ENCODE measurements around the gene PCDHGC3.

Gene PCDHGC3

GRCh38 chr5:141490771-141491170 is 15.0 kb downstream of the PCDHGC3 start:
- no peak overlapping the region for H3K27ac ChIP-seq (ENCODE audit: low read length)
- H3K79me2 ChIP-seq (ENCODE audit: insufficient read depth, low read length) = no peaks in the 10 kb centered on the region
- no peaks in the 10 kb centered on the region for H3K9me3 ChIP-seq (ENCODE audit: insufficient read depth, low read length, severe bottlenecking)
- DNase-seq (no peak), ATAC-seq (ENCODE audit: insufficient read depth, low read depth) (no peak)
- TF ChIP-seq, protein P1, sequence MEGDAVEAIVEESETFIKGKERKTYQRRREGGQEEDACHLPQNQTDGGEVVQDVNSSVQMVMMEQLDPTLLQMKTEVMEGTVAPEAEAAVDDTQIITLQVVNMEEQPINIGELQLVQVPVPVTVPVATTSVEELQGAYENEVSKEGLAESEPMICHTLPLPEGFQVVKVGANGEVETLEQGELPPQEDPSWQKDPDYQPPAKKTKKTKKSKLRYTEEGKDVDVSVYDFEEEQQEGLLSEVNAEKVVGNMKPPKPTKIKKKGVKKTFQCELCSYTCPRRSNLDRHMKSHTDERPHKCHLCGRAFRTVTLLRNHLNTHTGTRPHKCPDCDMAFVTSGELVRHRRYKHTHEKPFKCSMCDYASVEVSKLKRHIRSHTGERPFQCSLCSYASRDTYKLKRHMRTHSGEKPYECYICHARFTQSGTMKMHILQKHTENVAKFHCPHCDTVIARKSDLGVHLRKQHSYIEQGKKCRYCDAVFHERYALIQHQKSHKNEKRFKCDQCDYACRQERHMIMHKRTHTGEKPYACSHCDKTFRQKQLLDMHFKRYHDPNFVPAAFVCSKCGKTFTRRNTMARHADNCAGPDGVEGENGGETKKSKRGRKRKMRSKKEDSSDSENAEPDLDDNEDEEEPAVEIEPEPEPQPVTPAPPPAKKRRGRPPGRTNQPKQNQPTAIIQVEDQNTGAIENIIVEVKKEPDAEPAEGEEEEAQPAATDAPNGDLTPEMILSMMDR (IDR thresholded peaks at IDR 0.05; ENCODE audit: borderline replicate concordance, extremely low read depth, low read length, poor library complexity, severe bottlenecking) = no peak
- TF ChIP-seq EZH2 (IDR thresholded peaks at IDR 0.05; ENCODE audit: borderline replicate concordance, low read depth, low read length, severe bottlenecking) = no peak
- H3K36me3 ChIP-seq (ENCODE audit: insufficient read depth, low read length) = no peaks in the 10 kb centered on the region
- H3K4me3 ChIP-seq (ENCODE audit: low read depth in 1 of 2, low read length in 2 of 2) = no peak overlapping the region
- H3K9ac ChIP-seq (ENCODE audit: low read depth, low read length) = no peak overlapping the region
- no peak overlapping the region for H2AFZ ChIP-seq (ENCODE audit: low read depth, low read length)
- no peaks in the 10 kb centered on the region; the same call in 1 of the 2 replicates for H4K20me1 ChIP-seq (ENCODE audit: insufficient read depth, low read length)
- H3K4me1 ChIP-seq (ENCODE audit: insufficient read depth, low read length) = peaks cover 16% of the 10 kb centered on the region
- no peak overlapping the region for H3K4me2 ChIP-seq (ENCODE audit: insufficient read depth, low read length)
- no peaks in the 10 kb centered on the region for H3K27me3 ChIP-seq (ENCODE audit: insufficient read depth, low read length, poor library complexity)

GRCh38 chr5:141491323-141492167 is 15.8 kb downstream of the PCDHGC3 start:
- Histone ChIP-seq H3K4me3 (ENCODE audit: low read depth in 1 of 2, low read length in 2 of 2) (no peak overlapping the region), H3K4me1 (ENCODE audit: insufficient read depth, low read length) (peaks cover 23% of the 10 kb centered on the region), H3K27ac (ENCODE audit: low read length) (no peak overlapping the region), H3K9ac (ENCODE audit: low read depth, low read length) (no peak overlapping the region), H2AFZ (ENCODE audit: low read depth, low read length) (no peak overlapping the region), H4K20me1 (ENCODE audit: insufficient read depth, low read length) (no peaks in the 10 kb centered on the region; the same call in 1 of the 2 replicates), H3K27me3 (ENCODE audit: insufficient read depth, low read length, poor library complexity) (no peaks in the 10 kb centered on the region), H3K9me3 (ENCODE audit: insufficient read depth, low read length, severe bottlenecking) (no peaks in the 10 kb centered on the region), H3K4me2 (ENCODE audit: insufficient read depth, low read length) (no peak overlapping the region), H3K36me3 (ENCODE audit: insufficient read depth, low read length) (no peaks in the 10 kb centered on the region), H3K79me2 (ENCODE audit: insufficient read depth, low read length) (no peaks in the 10 kb centered on the region)
- TF ChIP-seq, protein P1 (IDR thresholded peaks at IDR 0.05; ENCODE audit: borderline replicate concordance, extremely low read depth, low read length, poor library complexity, severe bottlenecking) = no peak
- DNase-seq (no peak), ATAC-seq (ENCODE audit: insufficient read depth, low read depth) (no peak)

GRCh38 chr5:141492168-141492885 is 16.6 kb downstream of the PCDHGC3 start:
- no peak for TF ChIP-seq EZH2 (IDR thresholded peaks at IDR 0.05; ENCODE audit: borderline replicate concordance, low read depth, low read length, severe bottlenecking)
- TF ChIP-seq, protein P1 (IDR thresholded peaks at IDR 0.05; ENCODE audit: borderline replicate concordance, extremely low read depth, low read length, poor library complexity, severe bottlenecking) = no peak
- Histone ChIP-seq H3K4me2 (ENCODE audit: insufficient read depth, low read length) (no peak overlapping the region), H3K27me3 (ENCODE audit: insufficient read depth, low read length, poor library complexity) (no peaks in the 10 kb centered on the region), H3K9me3 (ENCODE audit: insufficient read depth, low read length, severe bottlenecking) (no peaks in the 10 kb centered on the region), H3K9ac (ENCODE audit: low read depth, low read length) (no peak overlapping the region), H3K4me3 (ENCODE audit: low read depth in 1 of 2, low read length in 2 of 2) (no peak overlapping the region), H3K27ac (ENCODE audit: low read length) (no peak overlapping the region), H3K79me2 (ENCODE audit: insufficient read depth, low read length) (no peaks in the 10 kb centered on the region), H3K4me1 (ENCODE audit: insufficient read depth, low read length) (peaks cover 29% of the 10 kb centered on the region), H3K36me3 (ENCODE audit: insufficient read depth, low read length) (no peaks in the 10 kb centered on the region), H2AFZ (ENCODE audit: low read depth, low read length) (no peak overlapping the region), H4K20me1 (ENCODE audit: insufficient read depth, low read length) (no peaks in the 10 kb centered on the region)
- DNase-seq (no peak), ATAC-seq (ENCODE audit: insufficient read depth, low read depth) (no peak)

Measured in DND-41 (cell line).